HCT116 (cell line): ENCODE measurements around the gene DYNC1I1. TPM values are rescaled to one million over a fixed set of nuclear protein-coding genes. Genes with fewer than 3 reads are reported as not detected.

Experiments
- ATAC-seq: fragments of 200-7000 bp; cut with Tn5 transposase; 2 replicates; pipeline ENCODE4 v1.9.1; 2020; ENCODE audit warnings: mild to moderate bottlenecking, moderate library complexity
- BruUV-seq: library from RNA; stranded (reverse); fragments of 400-500 nt; replicated peaks from 2 replicates; lab custom pipeline; 2021; lab: Mats Ljungman, UMichigan
- CTCF ChIA-PET: fragments of 300-600 bp; sonication (Branson Sonifier 250); formaldehyde crosslinking; loops from one replicate; lab custom pipeline; 2021; ENCODE audit warnings: antibody characterized with exemption; lab: Charles Lee
- POLR2A ChIA-PET: fragments of 300-600, 350-600 bp; sonication (Branson Sonifier 250); formaldehyde crosslinking; loops from one replicate; lab custom pipeline; 2021; ENCODE audit warnings: antibody characterized with exemption; lab: Charles Lee
- RAD21 ChIA-PET, 2 experiments: fragments of 300-600 bp; sonication (Branson Sonifier 250); formaldehyde crosslinking; loops; one replicate each; lab custom pipeline; 2023; ENCODE audit warnings: low total read pairs in 2 of 2; ENCODE audit not compliant: uncharacterized antibody in 2 of 2, unreplicated experiment in 2 of 2, low non-redundant PET in 1 of 2; lab: Charles Lee
- DNase-seq: peaks from one replicate; pipeline ENCODE4 v3.0.0-alpha.2; 2010; ENCODE audit warnings: low read depth, low spot score
- H2AFZ ChIP-seq: fragments of 200-600 bp; shearing (Covaris generic), sonication (generic); 2 replicates; pipeline ENCODE4 v1.6.1; 2017; ENCODE audit warnings: low read depth, mixed run types, mixed read lengths, antibody characterized with exemption, low read length; ENCODE audit not compliant: poor library complexity, severe bottlenecking
- H3K27ac ChIP-seq: 2 replicates; pipeline ENCODE4 v1.5.1; 2012; ENCODE audit warnings: low read depth, low read length
- H3K27me3 ChIP-seq: fragments of 200-600 bp; sonication (generic); 2 replicates; pipeline ENCODE4 v1.6.1; 2016; ENCODE audit warnings: mixed run types, low read length, mixed read lengths; ENCODE audit not compliant: insufficient read depth
- H3K36me3 ChIP-seq, 2 experiments: fragments of 200-500 bp in 1 of 2; fragments of 200-600 bp in 1 of 2; sonication (Bioruptor generic) in 1 of 2; sonication (generic) in 1 of 2; 2 replicates each; pipeline versions ENCODE4 v1.5.1 to v1.6.1; 2014 to 2016; ENCODE audit warnings: low read length in 2 of 2, inconsistent platforms in 1 of 2, mixed read lengths in 1 of 2, mixed run types in 1 of 2; ENCODE audit not compliant: insufficient read depth in 2 of 2, control insufficient read depth in 1 of 2
- H3K4me1 ChIP-seq, 2 experiments: fragments of 200-600 bp in 1 of 2; sonication (generic) in 1 of 2; 2 replicates each; pipeline versions ENCODE4 v1.5.1 to v1.6.1; 2012 to 2017; ENCODE audit warnings: low read length in 2 of 2, inconsistent platforms in 1 of 2, mild to moderate bottlenecking in 1 of 2, mixed read lengths in 1 of 2, mixed run types in 1 of 2, moderate library complexity in 1 of 2; ENCODE audit not compliant: insufficient read depth in 2 of 2, control insufficient read depth in 1 of 2
- H3K4me2 ChIP-seq: fragments of 200-600 bp; sonication (generic); 2 replicates; pipeline ENCODE4 v1.6.1; 2017; ENCODE audit warnings: mixed run types, low read length, mixed read lengths
- H3K4me3 ChIP-seq, 2 experiments: fragments of 200-600 bp in 1 of 2; sonication (generic) in 1 of 2; replicated peaks in 1 of 2; 2 replicates each; pipeline ENCODE4 v1.5.1; 2011 to 2016; ENCODE audit warnings: low read length in 2 of 2, control low read depth in 1 of 2, low read depth in 1 of 2, mild to moderate bottlenecking in 1 of 2, mixed read lengths in 1 of 2, mixed run types in 1 of 2
- H3K79me2 ChIP-seq: fragments of 200-600 bp; sonication (generic); 2 replicates; pipeline ENCODE4 v1.6.1; 2017; ENCODE audit warnings: mild to moderate bottlenecking, mixed run types, low read length, moderate library complexity, mixed read lengths; ENCODE audit not compliant: insufficient read depth
- H3K9ac ChIP-seq: fragments of 200-600 bp; sonication (generic); 2 replicates; pipeline ENCODE4 v1.6.1; 2016; ENCODE audit warnings: low read length, mixed read lengths
- H3K9me2 ChIP-seq: fragments of 200-600 bp; sonication (generic), shearing (Covaris generic); 2 replicates; pipeline ENCODE4 v1.6.1; 2017; ENCODE audit warnings: mixed run types, mild to moderate bottlenecking, moderate library complexity; ENCODE audit not compliant: insufficient read depth
- H3K9me3 ChIP-seq, 2 experiments: fragments of 200-500 bp in 1 of 2; fragments of 200-600 bp in 1 of 2; sonication (Bioruptor generic) in 1 of 2; sonication (generic) in 1 of 2; 2 replicates each; pipeline ENCODE4 v1.6.1; 2014 to 2017; ENCODE audit warnings: low read length in 2 of 2, mixed read lengths in 2 of 2, inconsistent platforms in 1 of 2, low read depth in 1 of 2, mild to moderate bottlenecking in 1 of 2, mixed run types in 1 of 2, moderate library complexity in 1 of 2; ENCODE audit not compliant: control insufficient read depth in 1 of 2, insufficient read depth in 1 of 2
- H4K20me1 ChIP-seq: fragments of 200-600 bp; sonication (generic), shearing (Covaris generic); 2 replicates; pipeline ENCODE4 v1.6.1; 2017; ENCODE audit warnings: mixed run types, mild to moderate bottlenecking, moderate library complexity; ENCODE audit not compliant: insufficient read depth
- CBX3 ChIP-seq: IDR thresholded peaks from 2 replicates; pipeline ENCODE4 v1.6.1; 2012; ENCODE audit warnings: low read depth
- CEBPB ChIP-seq: IDR thresholded peaks from 2 replicates; pipeline ENCODE4 v1.6.1; 2012; ENCODE audit warnings: low read depth
- EGR1 ChIP-seq: IDR thresholded peaks from 2 replicates; pipeline ENCODE4 v1.6.1; 2012; ENCODE audit warnings: low read depth
- EZH2phosphoT487 ChIP-seq: fragments of 200-600 bp; IDR thresholded peaks from 2 replicates; pipeline ENCODE4 v1.6.1; 2018; ENCODE audit warnings: antibody characterized with exemption, borderline replicate concordance
- FOSL1 ChIP-seq: IDR thresholded peaks from 2 replicates; pipeline ENCODE4 v1.6.1; 2012; ENCODE audit warnings: low read depth
- JUND ChIP-seq: IDR thresholded peaks from 2 replicates; pipeline ENCODE4 v1.6.1; 2012
- POLR2A ChIP-seq: IDR thresholded peaks from 2 replicates; pipeline ENCODE4 v1.7.0; 2011; ENCODE audit warnings: borderline replicate concordance; ENCODE audit not compliant: insufficient read depth, insufficient read length; ENCODE audit errors: extremely low read depth
- POLR2AphosphoS5 ChIP-seq: IDR thresholded peaks from 2 replicates; pipeline ENCODE4 v1.6.1; 2011; ENCODE audit warnings: mild to moderate bottlenecking, low read depth, low read length, moderate library complexity
- SIN3A ChIP-seq: IDR thresholded peaks from 2 replicates; pipeline ENCODE4 v1.6.1; 2012; ENCODE audit warnings: low read depth
- SP1 ChIP-seq: IDR thresholded peaks from 2 replicates; pipeline ENCODE4 v1.6.1; 2012; ENCODE audit warnings: low read depth
- SRF ChIP-seq: IDR thresholded peaks from 2 replicates; pipeline ENCODE4 v1.6.1; 2012; ENCODE audit warnings: low read depth
- TCF7L2 ChIP-seq: IDR thresholded peaks from 2 replicates; pipeline ENCODE4 v1.7.0; 2011; ENCODE audit warnings: borderline replicate concordance, inconsistent platforms; ENCODE audit not compliant: insufficient read depth, insufficient read length; ENCODE audit errors: extremely low read depth
- YY1 ChIP-seq: IDR thresholded peaks from 2 replicates; pipeline ENCODE4 v1.6.1; 2011; ENCODE audit warnings: low read length, low read depth, moderate library complexity, mild to moderate bottlenecking; ENCODE audit not compliant: insufficient replicate concordance; ENCODE audit errors: extremely low read depth
- ZFX ChIP-seq: fragments of 450-650 bp; IDR thresholded peaks from 2 replicates; pipeline ENCODE4 v1.6.1; 2017
- ZNF274 ChIP-seq: fragments of 200-500 bp; sonication (Bioruptor generic); IDR thresholded peaks from 2 replicates; pipeline ENCODE4 v1.6.1; 2014; ENCODE audit warnings: mild to moderate bottlenecking, low read depth, low read length, inconsistent platforms
- intact Hi-C: fragments of 100-400 bp; cut with micrococcal nuclease; formaldehyde crosslinking; loops from 2 replicates; pipeline ENCODE4 v1.10.0; 2022
- total RNA-seq: library from RNA; stranded (reverse); gene quantifications from one replicate; pipeline ENCODE4 v1.2.1, GENCODE V29; 2021; ENCODE audit not compliant: unreplicated experiment
- TF ChIP-seq, protein P1 (sequence below): IDR thresholded peaks from 2 replicates; pipeline ENCODE4 v1.6.1; 2012; ENCODE audit warnings: low read depth
- TF ChIP-seq, protein P2 (sequence below): IDR thresholded peaks from 2 replicates; pipeline ENCODE4 v1.6.1; 2012
- TF ChIP-seq, protein P3 (sequence below): IDR thresholded peaks from 2 replicates; pipeline ENCODE4 v1.6.1; 2012

Gene DYNC1I1
- total RNA-seq, 1 experiment from 2014 or later, result not detected

DNA sequence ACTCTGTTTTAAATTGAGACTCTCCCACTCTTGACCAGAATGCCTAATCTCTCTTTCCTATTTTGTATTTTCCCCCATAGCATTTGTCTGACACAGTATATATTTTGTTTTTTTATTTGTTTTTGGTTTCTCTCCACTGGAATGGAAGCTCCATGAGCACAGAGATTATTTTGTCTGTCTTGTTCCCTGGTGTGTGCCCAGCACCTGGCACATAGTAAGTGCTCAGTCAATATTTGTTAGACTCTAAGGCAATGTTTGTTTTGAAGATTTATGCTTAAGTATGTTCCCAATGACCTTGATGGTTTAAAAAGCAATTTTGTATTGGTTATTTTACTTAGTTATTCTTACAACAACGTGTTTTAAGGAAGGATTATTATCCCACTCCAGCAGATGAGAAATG, 201.8 kb downstream of the DYNC1I1 start:
- ChIA-PET POLR2A (no interaction called here), CTCF (no interaction called here), RAD21 (no interaction called here)
- Histone ChIP-seq H3K36me3 (no peaks in the 10 kb centered on the region), H3K27me3 (peaks cover 41% of the 10 kb centered on the region; the same call in 1 of the 2 replicates), H3K9me2 (no peaks in the 10 kb centered on the region), H3K9me3 (no peaks in the 10 kb centered on the region), H3K4me1 (no peaks in the 10 kb centered on the region), H3K4me3 (no peak overlapping the region), H3K4me2 (no peak overlapping the region), H3K27ac (no peak overlapping the region), H2AFZ (no peak overlapping the region), H3K9ac (no peak overlapping the region), H3K79me2 (no peaks in the 10 kb centered on the region), H4K20me1 (no peaks in the 10 kb centered on the region)
- intact Hi-C loops, result no loop called here
- TF ChIP-seq ZFX (no peak), SP1 (no peak), YY1 (no peak), CBX3 (no peak), FOSL1 (no peak), ZNF274 (no peak), POLR2A (no peak), JUND (no peak), EZH2phosphoT487 (no peak), TCF7L2 (no peak), SIN3A (no peak), CEBPB (no peak), EGR1 (no peak), SRF (no peak), POLR2AphosphoS5 (no peak)
- TF ChIP-seq, protein P1, sequence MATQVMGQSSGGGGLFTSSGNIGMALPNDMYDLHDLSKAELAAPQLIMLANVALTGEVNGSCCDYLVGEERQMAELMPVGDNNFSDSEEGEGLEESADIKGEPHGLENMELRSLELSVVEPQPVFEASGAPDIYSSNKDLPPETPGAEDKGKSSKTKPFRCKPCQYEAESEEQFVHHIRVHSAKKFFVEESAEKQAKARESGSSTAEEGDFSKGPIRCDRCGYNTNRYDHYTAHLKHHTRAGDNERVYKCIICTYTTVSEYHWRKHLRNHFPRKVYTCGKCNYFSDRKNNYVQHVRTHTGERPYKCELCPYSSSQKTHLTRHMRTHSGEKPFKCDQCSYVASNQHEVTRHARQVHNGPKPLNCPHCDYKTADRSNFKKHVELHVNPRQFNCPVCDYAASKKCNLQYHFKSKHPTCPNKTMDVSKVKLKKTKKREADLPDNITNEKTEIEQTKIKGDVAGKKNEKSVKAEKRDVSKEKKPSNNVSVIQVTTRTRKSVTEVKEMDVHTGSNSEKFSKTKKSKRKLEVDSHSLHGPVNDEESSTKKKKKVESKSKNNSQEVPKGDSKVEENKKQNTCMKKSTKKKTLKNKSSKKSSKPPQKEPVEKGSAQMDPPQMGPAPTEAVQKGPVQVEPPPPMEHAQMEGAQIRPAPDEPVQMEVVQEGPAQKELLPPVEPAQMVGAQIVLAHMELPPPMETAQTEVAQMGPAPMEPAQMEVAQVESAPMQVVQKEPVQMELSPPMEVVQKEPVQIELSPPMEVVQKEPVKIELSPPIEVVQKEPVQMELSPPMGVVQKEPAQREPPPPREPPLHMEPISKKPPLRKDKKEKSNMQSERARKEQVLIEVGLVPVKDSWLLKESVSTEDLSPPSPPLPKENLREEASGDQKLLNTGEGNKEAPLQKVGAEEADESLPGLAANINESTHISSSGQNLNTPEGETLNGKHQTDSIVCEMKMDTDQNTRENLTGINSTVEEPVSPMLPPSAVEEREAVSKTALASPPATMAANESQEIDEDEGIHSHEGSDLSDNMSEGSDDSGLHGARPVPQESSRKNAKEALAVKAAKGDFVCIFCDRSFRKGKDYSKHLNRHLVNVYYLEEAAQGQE, result no peak
- TF ChIP-seq, protein P2, sequence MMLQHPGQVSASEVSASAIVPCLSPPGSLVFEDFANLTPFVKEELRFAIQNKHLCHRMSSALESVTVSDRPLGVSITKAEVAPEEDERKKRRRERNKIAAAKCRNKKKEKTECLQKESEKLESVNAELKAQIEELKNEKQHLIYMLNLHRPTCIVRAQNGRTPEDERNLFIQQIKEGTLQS, result no peak
- TF ChIP-seq, protein P3, sequence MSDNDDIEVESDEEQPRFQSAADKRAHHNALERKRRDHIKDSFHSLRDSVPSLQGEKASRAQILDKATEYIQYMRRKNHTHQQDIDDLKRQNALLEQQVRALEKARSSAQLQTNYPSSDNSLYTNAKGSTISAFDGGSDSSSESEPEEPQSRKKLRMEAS, result no peak
- DNase-seq (no peak), ATAC-seq (no peak)
- no TSS peak for BruUV-seq
